Measurements from ENCODE around the gene DAPL1.

DNA sequence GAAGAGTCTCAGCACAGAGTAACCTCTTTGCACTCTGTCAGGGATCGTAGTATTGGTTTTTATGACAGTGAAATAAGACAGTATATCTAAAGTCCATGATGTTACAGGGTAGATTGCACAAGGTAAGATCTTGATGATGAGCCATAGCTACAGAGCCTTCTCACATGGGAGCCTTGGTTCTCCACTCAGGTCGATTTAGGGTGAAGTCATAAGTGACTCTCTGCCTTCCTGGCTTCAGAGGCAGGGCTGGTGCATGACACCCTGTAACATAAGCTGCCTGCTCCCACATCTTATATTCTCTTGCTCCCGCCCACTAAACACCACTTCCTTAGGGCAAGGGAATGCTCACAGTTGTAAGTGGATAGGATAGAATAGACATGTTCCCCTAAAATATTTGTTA is 13.3 kb downstream of the DAPL1 start:
- no peak for TF ChIP-seq POLR2A (IDR thresholded peaks at IDR 0.05)
- TF ChIP-seq, protein P1, sequence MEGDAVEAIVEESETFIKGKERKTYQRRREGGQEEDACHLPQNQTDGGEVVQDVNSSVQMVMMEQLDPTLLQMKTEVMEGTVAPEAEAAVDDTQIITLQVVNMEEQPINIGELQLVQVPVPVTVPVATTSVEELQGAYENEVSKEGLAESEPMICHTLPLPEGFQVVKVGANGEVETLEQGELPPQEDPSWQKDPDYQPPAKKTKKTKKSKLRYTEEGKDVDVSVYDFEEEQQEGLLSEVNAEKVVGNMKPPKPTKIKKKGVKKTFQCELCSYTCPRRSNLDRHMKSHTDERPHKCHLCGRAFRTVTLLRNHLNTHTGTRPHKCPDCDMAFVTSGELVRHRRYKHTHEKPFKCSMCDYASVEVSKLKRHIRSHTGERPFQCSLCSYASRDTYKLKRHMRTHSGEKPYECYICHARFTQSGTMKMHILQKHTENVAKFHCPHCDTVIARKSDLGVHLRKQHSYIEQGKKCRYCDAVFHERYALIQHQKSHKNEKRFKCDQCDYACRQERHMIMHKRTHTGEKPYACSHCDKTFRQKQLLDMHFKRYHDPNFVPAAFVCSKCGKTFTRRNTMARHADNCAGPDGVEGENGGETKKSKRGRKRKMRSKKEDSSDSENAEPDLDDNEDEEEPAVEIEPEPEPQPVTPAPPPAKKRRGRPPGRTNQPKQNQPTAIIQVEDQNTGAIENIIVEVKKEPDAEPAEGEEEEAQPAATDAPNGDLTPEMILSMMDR (IDR thresholded peaks at IDR 0.05), result no peak

Measured in lower leg skin (tissue), 3 donors.